HG03460 (cell line): Measurements from ENCODE around the gene MADD.
A peak's percentile ranks its signal among the peaks of the same experiment; 100 is the strongest.

Experiments used
- ATAC-seq: cut with Tn5 transposase; IDR thresholded peaks from one replicate; pipeline ENCODE4 v1.9.1; 2021; ENCODE audit not compliant: unreplicated experiment

Gene MADD

GRCh38 chr11:47269829-47270305, at the start of gene MADD:
Gene MADD (plus strand): TSS chr11:47270133.
- ATAC-seq: peak; percentile 74

GRCh38 chr11:47220401-47220821, 49.5 kb upstream of the MADD start:
- no peak for ATAC-seq

GRCh38 chr11:47222696-47223095, 47.2 kb upstream of the MADD start:
- ATAC-seq: no peak

GRCh38 chr11:47225552-47226400, 44.2 kb upstream of the MADD start:
- ATAC-seq: peak; percentile 90

GRCh38 chr11:47229161-47229560, 40.8 kb upstream of the MADD start:
- no peak for ATAC-seq

- ATAC-seq: no peak
These were observed 36.9 kb upstream of the MADD start for GRCh38 chr11:47233051-47233450.

GRCh38 chr11:47233989-47234668, 35.8 kb upstream of the MADD start:
- no peak for ATAC-seq

- no peak for ATAC-seq
These were observed 35.2 kb upstream of the MADD start for GRCh38 chr11:47234669-47235100.

GRCh38 chr11:47235163-47235562, 34.8 kb upstream of the MADD start:
- no peak for ATAC-seq

- no peak for ATAC-seq
These were observed 33.5 kb upstream of the MADD start for GRCh38 chr11:47236482-47236881.

GRCh38 chr11:47239852-47240251, 30.1 kb upstream of the MADD start:
- ATAC-seq: no peak

- no peak for ATAC-seq
These were observed 28.1 kb upstream of the MADD start for GRCh38 chr11:47241841-47242301.

- no peak for ATAC-seq
These were observed 27.2 kb upstream of the MADD start for GRCh38 chr11:47242596-47243192.

- ATAC-seq: no peak
These were observed 26.5 kb upstream of the MADD start for GRCh38 chr11:47243454-47243853.

- no peak for ATAC-seq
These were observed 25.2 kb upstream of the MADD start for GRCh38 chr11:47244448-47245350.

- ATAC-seq: no peak
These were observed 24.1 kb upstream of the MADD start for GRCh38 chr11:47245611-47246357.

- ATAC-seq: no peak
These were observed 22.4 kb upstream of the MADD start for GRCh38 chr11:47247502-47247901.

GRCh38 chr11:47248304-47248663, 21.6 kb upstream of the MADD start:
- ATAC-seq: peak; percentile 29

GRCh38 chr11:47248664-47249377, 21.1 kb upstream of the MADD start, which contains the start of gene ACP2:
Gene ACP2 (minus strand): TSS chr11:47248814. CDS start chr11:47248789, 25 bp downstream.
- peak; percentile 93 for ATAC-seq
